ENCODE data around the gene KRTAP10-5. TPM values are rescaled to one million over a fixed set of nuclear protein-coding genes. Genes with fewer than 3 reads are reported as not detected.
A peak's percentile ranks its signal among the peaks of the same experiment; 100 is the strongest.

The KRTAP10-5 gene
- total RNA-seq, 2 donors from 2014 or later, result not detected

- no peaks in the 10 kb centered on the region for H3K4me1 ChIP-seq
- H3K27me3 ChIP-seq, result no peaks in the 10 kb centered on the region
- H3K9ac ChIP-seq (ENCODE audit: low read depth in 2 of 2, low read length in 2 of 2), result no peak overlapping the region
- H3K9me3 ChIP-seq, result no peaks in the 10 kb centered on the region
- no peaks in the 10 kb centered on the region for H3K36me3 ChIP-seq
- intact Hi-C loops (cut with DNase I), result no loop called here
- no peak overlapping the region for H3K4me3 ChIP-seq
- no peak for TF ChIP-seq CTCF (IDR thresholded peaks at IDR 0.05)
- H3K27ac ChIP-seq, result no peak overlapping the region
- DNase-seq, result no peak
Measured at GRCh38 chr21:44540741-44541288, 39.6 kb downstream of the KRTAP10-5 start.

- Histone ChIP-seq H3K9me3 (no peaks in the 10 kb centered on the region), H3K4me1 (no peaks in the 10 kb centered on the region), H3K36me3 (no peaks in the 10 kb centered on the region), H3K4me3 (no peak within 1 kb of the TSS), H3K27me3 (no peaks in the 10 kb centered on the region), H3K9ac (ENCODE audit: low read depth in 2 of 2, low read length in 2 of 2) (no peak within 1 kb of the TSS), H3K27ac (no peak within 1 kb of the TSS)
- no peak for DNase-seq
- TF ChIP-seq CTCF (IDR thresholded peaks at IDR 0.05), result no peak
- intact Hi-C loops (cut with DNase I), result no loop called here
Measured at GRCh38 chr21:44539991-44540666, 40.3 kb downstream of the KRTAP10-5 start, which contains the start of gene KRTAP10-1. Gene KRTAP10-1 (minus strand): TSS chr21:44540195. CDS start chr21:44540150, 45 bp downstream.

GRCh38 chr21:44539046-44539445 is 41.4 kb downstream of the KRTAP10-5 start:
- no peak for TF ChIP-seq CTCF (IDR thresholded peaks at IDR 0.05)
- H3K4me3 ChIP-seq, result no peak overlapping the region

GRCh38 chr21:44537930-44538911 is 42.2 kb downstream of the KRTAP10-5 start:
- DNase-seq, result peak; percentile 10

More at GRCh38 chr21:44539046-44539445, 41.4 kb downstream of the KRTAP10-5 start:
- Histone ChIP-seq H3K36me3 (no peaks in the 10 kb centered on the region), H3K4me1 (no peaks in the 10 kb centered on the region), H3K9ac (ENCODE audit: low read depth in 2 of 2, low read length in 2 of 2) (no peak overlapping the region), H3K27me3 (no peaks in the 10 kb centered on the region), H3K27ac (no peak overlapping the region), H3K9me3 (no peaks in the 10 kb centered on the region)
- peak; percentile 12 for DNase-seq
- intact Hi-C loops (cut with DNase I), result no loop called here

More at GRCh38 chr21:44537930-44538911, 42.2 kb downstream of the KRTAP10-5 start:
- Histone ChIP-seq H3K27me3 (no peaks in the 10 kb centered on the region), H3K9me3 (no peaks in the 10 kb centered on the region), H3K9ac (ENCODE audit: low read depth in 2 of 2, low read length in 2 of 2) (no peak overlapping the region), H3K27ac (no peak overlapping the region), H3K4me3 (no peak overlapping the region), H3K36me3 (no peaks in the 10 kb centered on the region), H3K4me1 (no peaks in the 10 kb centered on the region)
- no peak for TF ChIP-seq CTCF (IDR thresholded peaks at IDR 0.05)
- intact Hi-C loops (cut with DNase I), result no loop called here

All from colonic mucosa (tissue), 4 donors.